Measurements from ENCODE around the gene CIROP.

CIROP gene, protein sequence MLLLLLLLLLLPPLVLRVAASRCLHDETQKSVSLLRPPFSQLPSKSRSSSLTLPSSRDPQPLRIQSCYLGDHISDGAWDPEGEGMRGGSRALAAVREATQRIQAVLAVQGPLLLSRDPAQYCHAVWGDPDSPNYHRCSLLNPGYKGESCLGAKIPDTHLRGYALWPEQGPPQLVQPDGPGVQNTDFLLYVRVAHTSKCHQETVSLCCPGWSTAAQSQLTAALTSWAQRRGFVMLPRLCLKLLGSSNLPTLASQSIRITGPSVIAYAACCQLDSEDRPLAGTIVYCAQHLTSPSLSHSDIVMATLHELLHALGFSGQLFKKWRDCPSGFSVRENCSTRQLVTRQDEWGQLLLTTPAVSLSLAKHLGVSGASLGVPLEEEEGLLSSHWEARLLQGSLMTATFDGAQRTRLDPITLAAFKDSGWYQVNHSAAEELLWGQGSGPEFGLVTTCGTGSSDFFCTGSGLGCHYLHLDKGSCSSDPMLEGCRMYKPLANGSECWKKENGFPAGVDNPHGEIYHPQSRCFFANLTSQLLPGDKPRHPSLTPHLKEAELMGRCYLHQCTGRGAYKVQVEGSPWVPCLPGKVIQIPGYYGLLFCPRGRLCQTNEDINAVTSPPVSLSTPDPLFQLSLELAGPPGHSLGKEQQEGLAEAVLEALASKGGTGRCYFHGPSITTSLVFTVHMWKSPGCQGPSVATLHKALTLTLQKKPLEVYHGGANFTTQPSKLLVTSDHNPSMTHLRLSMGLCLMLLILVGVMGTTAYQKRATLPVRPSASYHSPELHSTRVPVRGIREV

DNA sequence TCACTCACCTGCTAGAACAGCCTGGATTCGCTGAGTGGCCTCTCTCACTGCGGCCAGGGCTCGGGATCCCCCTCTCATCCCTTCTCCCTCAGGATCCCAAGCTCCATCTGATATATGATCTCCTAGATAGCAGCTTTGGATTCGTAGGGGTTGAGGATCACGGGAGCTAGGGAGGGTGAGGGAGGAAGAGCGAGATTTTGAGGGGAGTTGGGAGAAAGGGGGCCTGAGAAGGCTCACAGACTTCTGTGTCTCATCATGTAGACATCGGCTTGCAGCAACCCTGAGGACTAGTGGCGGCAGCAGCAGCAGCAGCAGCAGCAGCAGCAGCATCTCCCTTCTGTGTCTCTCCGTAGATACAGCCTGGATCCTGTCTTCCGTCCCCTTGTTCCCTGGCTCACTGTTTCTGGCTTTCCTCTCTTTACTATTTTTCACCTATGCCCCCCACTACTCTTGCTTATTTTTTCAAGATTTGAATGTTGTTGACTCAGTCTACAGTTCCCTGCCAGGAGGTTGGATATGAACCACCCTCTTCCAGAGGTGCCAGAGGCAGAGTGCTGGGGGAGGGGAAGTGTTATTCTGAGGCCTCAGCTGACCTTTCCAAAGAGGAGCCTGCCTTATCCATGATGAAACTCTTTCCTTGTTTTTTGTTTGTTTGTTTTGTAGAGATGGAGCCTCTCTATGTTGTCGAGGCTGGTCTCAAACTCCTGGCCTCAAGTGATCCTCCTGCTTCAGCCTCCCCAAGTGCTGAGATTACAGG lies at the start of gene CIROP:
Gene CIROP, minus strand, starts transcription at position 399 of the 757 bp plus-strand sequence. Its CDS starts 69 bp downstream, at position 330.
- in situ Hi-C loops (cut with MboI; ENCODE audit: low sequenced_read_pairs) = no loop called here

DNA sequence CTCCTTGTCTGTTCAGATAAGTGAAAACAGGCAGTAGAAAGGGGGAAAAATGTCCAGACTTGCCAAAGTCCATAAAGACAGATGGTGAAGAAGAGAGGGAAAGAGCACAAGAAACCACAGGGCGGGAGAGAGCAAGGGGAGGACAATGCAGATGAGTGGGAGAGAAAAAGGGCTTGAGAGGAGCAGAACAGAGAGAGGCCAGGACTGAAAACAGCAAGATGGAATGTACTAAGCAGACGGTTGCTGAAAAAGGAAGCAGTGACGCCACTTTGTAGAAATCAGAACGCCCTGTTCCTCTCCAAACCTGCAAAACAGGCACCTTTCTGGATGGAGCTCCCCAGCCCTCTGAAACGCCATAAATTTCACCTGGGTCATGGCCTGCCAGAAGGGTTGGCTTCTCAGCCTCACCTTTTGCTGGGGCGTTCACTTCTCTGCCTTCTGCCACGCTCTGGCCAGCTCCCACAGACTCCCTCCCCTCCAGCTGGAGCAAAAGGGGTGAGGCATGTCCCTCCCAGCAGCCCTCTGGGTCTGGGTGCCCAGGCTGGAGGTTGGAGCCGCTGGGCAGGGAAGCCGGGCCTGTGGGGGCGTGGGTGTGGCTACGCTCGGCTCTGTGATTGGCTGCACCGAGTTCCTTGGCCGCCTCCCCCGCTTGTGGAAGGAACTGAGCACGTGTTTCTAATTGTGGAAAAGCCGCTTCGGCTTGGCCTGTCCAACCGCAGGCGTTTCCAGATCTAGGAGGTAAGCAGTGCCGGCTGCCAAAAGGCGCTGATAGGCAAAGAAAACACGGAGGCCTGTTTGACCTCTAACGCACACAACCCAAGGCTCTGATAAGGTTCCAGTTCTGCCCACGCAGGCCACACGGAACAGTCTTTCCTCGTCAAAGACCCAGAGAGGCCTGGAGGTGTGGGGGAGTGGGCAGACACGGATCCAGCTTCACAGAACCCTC lies 49.3 kb upstream of the CIROP start:
- in situ Hi-C loops (cut with MboI; ENCODE audit: low sequenced_read_pairs) = no loop called here

DNA sequence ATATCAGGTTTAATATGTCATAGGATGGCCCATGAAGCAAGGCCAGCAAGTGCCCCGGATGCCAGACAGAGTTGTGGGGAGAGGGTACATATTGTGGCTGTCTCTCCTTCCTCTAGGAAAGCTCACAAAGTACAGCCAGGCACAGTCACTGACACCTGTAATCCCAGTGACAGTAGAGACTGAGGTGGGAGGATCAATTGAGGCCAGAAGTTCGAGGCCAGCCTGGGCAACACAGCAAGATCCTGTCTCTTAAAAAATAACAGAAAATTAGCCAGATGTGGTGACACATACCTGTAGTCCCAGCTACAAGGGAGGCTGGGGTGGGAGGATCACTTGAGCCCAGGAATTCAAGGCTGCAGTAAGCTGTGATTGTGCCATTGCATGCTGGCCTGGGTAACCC lies 46.6 kb upstream of the CIROP start:
- in situ Hi-C loops (cut with MboI; ENCODE audit: low sequenced_read_pairs) = no loop called here

DNA sequence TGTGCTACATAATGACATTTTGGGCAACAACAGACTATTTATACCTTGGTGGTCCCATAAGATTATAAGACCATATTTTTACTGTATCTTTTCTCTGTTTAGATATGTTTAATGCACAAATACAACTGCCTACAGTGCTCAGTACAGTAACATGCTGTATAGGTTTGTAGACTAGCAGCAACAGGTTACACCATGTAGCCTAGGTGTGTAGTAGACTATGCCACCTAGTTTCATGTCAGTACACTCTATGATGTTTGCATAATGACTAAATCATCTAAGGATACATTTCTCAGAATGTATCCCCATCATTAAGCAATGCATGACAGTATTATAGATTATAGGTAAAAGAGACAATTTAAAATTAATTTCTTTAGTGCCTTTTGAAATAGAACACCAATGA lies 45.0 kb upstream of the CIROP start:
- in situ Hi-C loops (cut with MboI; ENCODE audit: low sequenced_read_pairs) = no loop called here

DNA sequence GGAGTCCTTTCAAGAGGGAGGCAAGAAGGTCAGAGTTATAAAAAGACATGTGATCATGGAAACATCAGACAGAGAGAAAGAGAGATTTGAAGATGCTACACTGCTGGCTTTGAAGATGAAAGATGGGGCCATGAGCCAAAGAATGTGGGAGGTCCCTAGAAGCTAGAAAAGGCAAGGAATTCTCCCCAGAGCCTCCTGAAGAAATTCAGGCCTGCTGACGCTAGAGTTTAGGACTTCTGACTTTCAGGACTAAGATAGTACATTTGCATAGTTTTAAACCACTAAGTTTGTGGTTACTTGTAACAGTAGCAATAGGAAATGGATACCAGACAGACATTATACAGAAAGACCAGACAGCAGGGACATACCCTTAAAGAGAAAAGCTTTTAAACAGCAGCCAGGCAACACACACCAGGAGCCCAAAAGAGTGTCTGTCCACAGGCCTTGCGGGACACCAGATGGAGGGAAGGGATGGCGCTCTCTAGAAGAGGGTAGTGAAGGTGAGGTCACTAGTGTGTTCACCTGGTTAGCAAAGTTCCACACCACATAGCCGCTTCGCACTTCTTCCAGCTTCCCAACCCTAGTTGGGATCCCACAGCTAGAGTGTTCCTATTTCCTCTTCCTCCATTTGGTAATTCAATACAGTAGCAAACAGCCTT lies 43.9 kb upstream of the CIROP start:
- in situ Hi-C loops (cut with MboI; ENCODE audit: low sequenced_read_pairs) = no loop called here

DNA sequence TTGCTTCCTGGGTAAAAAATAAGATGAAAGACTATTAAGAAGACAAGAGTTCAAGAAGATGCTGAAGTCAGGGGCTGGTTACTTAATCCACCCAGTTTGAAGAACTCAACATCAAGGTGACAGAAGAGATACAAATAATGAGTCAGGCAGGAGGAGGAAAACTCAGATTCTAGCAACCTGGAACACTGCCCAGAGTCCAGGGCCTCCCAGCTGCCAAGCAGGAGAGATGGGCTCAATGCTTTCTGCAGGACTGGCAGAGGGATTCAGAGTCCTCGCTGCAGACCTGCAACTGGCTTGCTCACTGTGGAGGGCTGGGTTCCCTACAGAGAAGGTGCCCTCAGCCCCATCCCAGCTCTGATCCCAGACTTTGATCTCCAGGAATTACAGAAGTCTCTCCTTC lies 42.9 kb upstream of the CIROP start:
- in situ Hi-C loops (cut with MboI; ENCODE audit: low sequenced_read_pairs) = no loop called here

DNA sequence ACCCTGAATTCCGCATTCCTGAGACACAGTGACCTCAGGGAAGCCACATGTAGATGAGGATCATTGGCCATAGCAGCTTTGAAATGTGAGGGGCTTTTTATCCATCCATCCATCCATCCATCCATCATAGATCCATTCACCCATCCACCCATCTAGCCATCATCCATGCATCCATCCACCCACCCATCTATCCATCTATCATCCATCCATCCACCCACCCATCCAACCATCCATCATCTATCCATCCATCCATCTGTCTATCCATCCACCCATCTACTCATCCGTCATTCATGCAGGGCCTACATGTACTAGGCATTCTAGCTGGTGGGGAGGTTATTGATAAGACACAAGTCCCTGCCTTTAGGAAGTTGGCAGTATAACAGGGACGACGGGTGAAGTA lies 42.2 kb upstream of the CIROP start:
- in situ Hi-C loops (cut with MboI; ENCODE audit: low sequenced_read_pairs) = no loop called here

DNA sequence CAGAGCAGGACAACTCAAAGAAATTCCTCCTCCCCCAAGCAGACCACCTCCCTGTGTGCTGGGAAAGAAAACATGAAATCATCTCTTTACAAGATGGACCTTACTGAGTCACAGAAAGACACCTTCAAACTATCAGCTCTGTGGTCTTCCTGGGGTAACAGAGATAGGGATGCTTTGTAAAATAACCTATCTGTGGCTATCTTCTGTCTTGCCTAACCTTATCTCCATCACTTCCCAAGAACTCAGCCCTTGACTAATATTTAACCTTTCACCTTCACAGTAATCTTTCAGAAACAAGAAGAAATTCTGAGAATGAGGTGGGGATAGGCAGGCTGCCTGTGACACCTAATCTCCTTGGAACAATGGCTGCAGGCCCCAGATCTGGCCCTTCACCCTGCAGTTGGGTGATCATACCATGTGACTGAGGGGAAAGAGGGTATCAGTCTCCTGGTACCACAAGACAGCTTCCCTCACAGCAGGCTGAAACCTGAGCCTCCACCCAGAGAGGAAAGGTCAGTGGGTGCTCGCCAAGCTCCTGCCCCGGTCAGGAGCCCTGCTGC lies 41.6 kb upstream of the CIROP start:
- in situ Hi-C loops (cut with MboI; ENCODE audit: low sequenced_read_pairs) = no loop called here

DNA sequence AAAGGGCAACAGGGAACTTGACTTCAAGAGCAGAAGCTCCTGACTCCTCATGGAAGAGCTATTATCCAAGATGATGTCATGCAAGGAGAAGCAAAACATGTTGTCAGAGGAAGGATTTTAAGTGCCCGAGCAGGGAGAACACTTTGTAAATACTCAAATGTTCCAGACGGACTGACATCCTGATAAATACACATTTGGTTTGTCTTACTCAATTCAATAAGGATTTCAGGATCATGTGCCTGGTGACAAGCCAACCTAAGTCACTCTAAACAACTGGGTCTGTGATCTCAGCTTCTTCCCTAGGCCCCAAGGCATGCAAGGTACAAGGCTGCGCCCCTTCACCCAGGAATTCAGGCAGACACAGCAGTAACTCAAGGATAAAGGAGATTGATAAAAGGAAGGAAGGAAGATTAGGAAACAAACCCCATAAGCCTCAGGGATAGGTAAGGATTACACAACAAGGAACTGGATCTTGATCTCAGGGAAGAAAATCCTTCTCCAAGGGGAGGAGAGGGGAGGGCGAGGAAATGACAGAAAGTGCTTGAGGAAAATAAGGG lies 41.1 kb upstream of the CIROP start:
- in situ Hi-C loops (cut with MboI; ENCODE audit: low sequenced_read_pairs) = no loop called here

DNA sequence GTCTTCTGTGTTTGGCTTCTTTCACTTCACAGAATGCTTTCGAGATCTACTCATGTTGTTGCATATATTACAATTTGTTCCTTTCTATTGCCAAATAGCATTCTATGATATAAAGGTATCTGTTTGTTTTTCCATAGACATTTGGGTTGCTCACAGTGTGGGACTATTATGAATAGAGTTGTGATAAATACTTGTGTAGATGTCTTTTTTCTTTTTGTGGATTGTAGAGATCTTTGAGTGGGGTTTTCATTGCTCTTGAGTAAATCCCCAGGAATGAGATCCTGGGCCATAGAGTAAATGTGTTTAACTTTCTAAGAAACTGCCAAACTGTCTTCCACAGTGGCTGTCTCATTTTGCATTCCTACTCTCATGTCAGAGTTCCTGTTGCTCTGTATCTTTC lies 39.1 kb upstream of the CIROP start:
- in situ Hi-C loops (cut with MboI; ENCODE audit: low sequenced_read_pairs) = no loop called here

DNA sequence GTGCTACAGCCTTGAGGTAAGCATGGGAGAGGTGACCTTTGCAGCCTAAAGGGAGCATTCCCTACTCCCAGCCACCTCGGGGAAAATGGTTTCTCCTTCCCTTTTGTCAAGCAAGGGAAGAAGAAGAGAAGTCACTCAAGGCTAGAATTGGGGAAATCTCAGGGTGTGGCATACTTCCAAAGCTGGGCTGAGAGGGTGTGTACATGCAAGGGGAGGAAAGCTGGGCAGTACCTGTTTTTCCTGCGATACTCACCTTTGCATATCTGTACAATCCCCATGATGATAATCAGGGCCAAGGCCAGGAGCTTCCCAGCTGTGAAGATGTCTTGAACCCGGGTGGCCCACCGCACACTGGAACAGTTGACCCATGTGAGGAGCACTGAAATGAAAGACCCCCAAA lies 38.0 kb upstream of the CIROP start:
- in situ Hi-C loops (cut with MboI; ENCODE audit: low sequenced_read_pairs) = no loop called here

DNA sequence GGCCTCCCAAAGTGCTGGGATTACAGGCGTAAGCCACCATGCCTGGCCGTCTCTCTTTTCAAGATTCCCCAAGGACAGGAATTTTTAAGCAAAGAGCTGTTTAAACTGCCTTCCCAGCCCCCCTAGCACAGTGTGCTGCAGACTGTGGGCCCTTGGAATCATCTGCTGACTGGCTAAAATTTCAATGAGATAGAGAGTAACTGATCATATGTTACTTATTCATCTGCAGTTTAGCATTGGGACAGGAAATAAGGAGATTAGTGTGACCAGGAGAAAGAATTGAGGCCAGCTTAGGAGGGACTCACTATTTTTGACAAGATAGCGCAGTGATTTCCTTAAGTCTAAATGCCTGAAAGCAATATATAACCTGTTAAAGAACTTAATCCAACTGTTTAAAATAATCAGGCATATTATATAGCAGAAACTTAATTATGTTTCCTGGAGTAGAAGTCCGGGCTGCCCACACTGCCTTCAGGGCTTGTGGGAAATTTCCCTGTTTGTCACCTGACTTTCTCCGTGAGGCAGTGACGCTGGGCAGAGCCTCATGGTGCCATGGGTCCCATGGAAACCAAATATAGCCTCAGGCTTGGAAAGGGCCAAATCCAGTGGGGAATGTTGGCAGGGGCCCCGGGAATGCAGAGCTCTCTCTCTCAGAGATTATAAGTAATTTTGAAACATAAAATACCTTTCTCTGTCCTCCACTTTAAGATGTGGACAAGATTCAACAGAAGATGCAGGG lies 37.1 kb upstream of the CIROP start:
- in situ Hi-C loops (cut with MboI; ENCODE audit: low sequenced_read_pairs) = no loop called here

DNA sequence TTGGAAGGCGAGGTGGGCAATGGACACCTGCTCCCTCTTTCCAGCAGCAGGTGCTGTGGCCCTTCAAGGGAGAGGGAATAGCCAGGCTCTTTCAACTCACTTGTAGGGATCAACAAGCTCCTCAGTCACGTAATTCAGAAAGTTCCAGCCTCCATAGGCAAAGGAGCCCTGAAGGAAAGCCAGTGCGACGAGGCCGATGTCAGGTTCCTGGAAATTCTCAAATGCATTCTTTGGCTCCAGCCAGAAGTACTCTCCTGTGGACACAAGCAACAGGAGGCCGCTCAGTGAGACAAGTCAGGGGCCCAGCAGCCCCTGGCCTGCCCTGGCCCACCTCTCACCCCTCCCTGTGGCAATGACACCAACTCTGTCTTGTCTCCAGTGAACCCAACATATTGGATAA lies 35.6 kb upstream of the CIROP start:
- in situ Hi-C loops (cut with MboI; ENCODE audit: low sequenced_read_pairs) = no loop called here

DNA sequence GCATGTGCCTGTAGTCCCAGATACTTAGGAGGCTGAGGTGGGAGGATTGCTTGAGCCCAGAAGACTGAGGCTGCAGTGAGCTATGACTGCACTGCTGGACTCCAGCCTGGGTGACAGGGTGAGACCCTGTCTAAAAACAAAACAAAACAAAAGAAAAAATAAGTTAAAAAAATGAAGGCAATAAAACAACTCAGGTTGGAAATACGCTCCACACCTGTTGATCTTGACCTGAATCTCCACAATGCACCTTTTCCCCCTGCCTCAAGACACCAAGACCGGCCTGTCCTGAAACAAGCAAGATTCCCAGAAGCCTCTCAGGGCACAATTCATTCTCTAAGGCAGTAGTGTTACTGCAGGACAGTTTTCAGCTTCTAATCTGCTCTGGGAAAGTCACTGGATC lies 35.1 kb upstream of the CIROP start:
- in situ Hi-C loops (cut with MboI; ENCODE audit: low sequenced_read_pairs) = no loop called here

DNA sequence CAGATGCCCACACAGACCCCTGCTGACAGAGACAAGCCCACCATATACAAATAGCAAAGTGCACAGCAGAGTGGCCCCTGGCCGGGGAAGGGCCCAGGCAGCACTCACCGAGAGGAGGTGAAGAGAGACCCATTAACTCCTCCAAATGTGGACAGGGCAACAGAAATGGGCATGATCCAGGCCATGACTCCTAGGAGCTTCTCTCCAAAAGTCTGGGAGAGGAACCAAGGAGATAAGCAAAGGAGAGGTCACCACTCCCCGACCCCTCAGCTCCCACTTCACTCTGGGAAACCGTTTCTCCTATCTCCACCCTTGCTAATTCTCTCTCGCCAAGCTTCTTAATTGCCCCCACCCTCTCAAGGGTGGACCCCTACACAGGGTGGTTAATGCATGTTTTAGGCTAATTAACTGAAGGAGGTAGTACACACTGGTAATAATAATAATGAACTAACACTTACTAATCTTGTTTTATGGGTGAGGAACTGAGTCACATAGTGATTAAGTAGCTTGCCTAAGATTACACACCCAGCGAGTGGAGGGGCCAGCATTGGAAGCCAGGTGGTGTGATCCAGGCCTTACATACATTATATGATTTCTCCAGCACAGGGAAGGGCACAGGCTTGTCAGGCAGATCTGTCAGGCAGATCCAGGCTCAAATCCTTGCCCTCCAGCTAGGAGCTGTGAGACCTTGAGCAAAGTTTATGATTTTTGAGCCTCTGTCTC lies 33.2 kb upstream of the CIROP start:
- in situ Hi-C loops (cut with MboI; ENCODE audit: low sequenced_read_pairs) = no loop called here

DNA sequence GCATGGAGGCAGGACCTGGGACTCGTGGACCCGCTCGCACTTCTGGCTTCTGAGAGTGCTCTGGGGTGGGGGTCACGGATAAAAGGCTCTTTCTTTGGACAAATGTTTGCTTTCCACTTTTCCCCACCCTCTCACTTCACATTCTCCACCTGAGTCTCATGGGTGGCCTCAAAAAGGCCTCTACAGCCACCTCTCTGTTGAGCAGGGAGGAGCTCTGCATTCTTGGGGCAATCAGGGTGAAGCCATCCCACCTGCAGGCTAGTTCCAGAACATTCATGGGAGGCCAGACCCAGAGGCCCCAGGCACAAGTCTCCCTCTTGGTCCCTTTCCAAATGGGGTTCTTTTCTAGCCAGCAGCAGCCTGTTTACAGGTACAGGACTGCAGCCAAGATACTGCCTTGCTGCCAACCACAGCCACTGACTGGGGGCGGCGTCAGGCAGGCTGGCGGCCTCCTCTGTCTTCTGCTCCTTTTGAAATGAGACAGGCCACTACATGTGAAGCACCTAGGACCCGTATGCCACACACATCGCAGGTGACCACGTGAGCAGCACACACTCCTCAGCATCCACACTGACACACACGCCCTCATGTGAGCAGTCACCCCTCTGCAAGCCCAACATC lies 32.5 kb upstream of the CIROP start:
- in situ Hi-C loops (cut with MboI; ENCODE audit: low sequenced_read_pairs) = no loop called here

DNA sequence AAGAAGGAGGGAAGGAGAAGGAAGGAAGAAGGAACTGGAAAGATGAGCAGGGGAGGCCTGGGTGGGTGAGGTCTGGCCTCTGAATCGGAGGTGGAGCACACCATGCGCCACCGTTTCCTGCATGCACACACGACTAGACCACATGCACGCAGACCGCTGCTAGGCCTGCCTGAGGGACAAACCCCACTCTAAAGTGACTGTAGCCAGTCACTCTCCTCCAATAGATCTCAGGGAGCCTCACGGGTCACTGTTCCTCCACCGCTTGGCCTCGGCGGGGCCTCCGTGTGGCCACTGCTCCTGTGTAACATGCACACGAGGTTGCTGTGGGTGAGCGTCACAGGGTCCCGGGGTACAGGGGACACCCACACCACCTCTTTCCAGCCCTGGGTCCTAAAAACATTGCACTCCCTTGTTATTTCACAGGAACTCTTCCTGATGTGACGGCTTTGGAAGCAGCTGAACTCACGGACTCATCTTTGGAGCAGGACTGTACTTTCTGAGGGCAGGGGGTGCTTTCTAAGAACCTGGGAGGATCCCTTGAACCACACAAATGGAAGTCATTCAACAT lies 31.9 kb upstream of the CIROP start:
- in situ Hi-C loops (cut with MboI; ENCODE audit: low sequenced_read_pairs) = no loop called here
